GM23338 (cell line): ENCODE measurements around the gene CATSPERZ. TPM values are rescaled to one million over a fixed set of nuclear protein-coding genes. Genes with fewer than 3 reads are reported as not detected.
A peak's percentile ranks its signal among the peaks of the same experiment; 100 is the strongest.

Experiments
- ATAC-seq: fragments of 200-7000 bp; cut with Tn5 transposase; 3 replicates; pipeline ENCODE4 v1.9.1; 2020
- DNase-seq: peaks from one replicate; pipeline ENCODE4 v3.0.0-alpha.2; 2015; ENCODE audit warnings: low spot score
- H2AFZ ChIP-seq: fragments of 200-600 bp; sonication (generic); 2 replicates; pipeline ENCODE4 v1.8.0; 2016; ENCODE audit warnings: antibody characterized with exemption, mild to moderate bottlenecking, moderate library complexity
- H3F3A ChIP-seq: fragments of 200-600 bp; sonication (generic); replicated peaks from 2 replicates; pipeline ENCODE4 v1.8.0; 2017; ENCODE audit warnings: antibody characterized with exemption, mixed run types, low read depth
- H3K27ac ChIP-seq: fragments of 200-600 bp; sonication (generic); 2 replicates; pipeline ENCODE4 v1.6.1; 2016; ENCODE audit warnings: low read depth
- H3K27me3 ChIP-seq: fragments of 200-600 bp; sonication (generic); 2 replicates; pipeline ENCODE4 v1.8.0; 2016; ENCODE audit warnings: mild to moderate bottlenecking, mixed run types, moderate library complexity; ENCODE audit not compliant: insufficient read depth
- H3K36me3 ChIP-seq: fragments of 200-600 bp; sonication (generic); 2 replicates; pipeline ENCODE4 v1.8.0; 2016; ENCODE audit warnings: mild to moderate bottlenecking; ENCODE audit not compliant: insufficient read depth
- H3K4me1 ChIP-seq: fragments of 200-600 bp; sonication (generic); 2 replicates; pipeline ENCODE4 v1.8.0; 2016; ENCODE audit warnings: mild to moderate bottlenecking, moderate library complexity; ENCODE audit not compliant: insufficient read depth
- H3K4me2 ChIP-seq: fragments of 200-600 bp; sonication (generic); 2 replicates; pipeline ENCODE4 v1.7.1; 2017; ENCODE audit warnings: mixed run types
- H3K4me3 ChIP-seq: fragments of 200-600 bp; sonication (generic); 2 replicates; pipeline ENCODE4 v1.6.1; 2016; ENCODE audit warnings: mixed run types
- H3K79me2 ChIP-seq: fragments of 200-600 bp; sonication (generic); replicated peaks from 2 replicates; pipeline ENCODE4 v1.8.0; 2017; ENCODE audit warnings: mild to moderate bottlenecking; ENCODE audit not compliant: insufficient read depth
- H3K9me2 ChIP-seq: fragments of 200-600 bp; sonication (generic); 2 replicates; pipeline ENCODE4 v1.8.0; 2017; ENCODE audit not compliant: insufficient read depth
- H4K20me1 ChIP-seq: fragments of 200-600 bp; sonication (generic); replicated peaks from 2 replicates; pipeline ENCODE4 v1.8.0; 2017; ENCODE audit warnings: mild to moderate bottlenecking; ENCODE audit not compliant: insufficient read depth
- H3K27ac Mint-ChIP-seq: 2 replicates; pipeline ENCODE4 v1.8.0; 2020; ENCODE audit warnings: inconsistent platforms, mild to moderate bottlenecking, moderate library complexity, mixed read lengths
- H3K27me3 Mint-ChIP-seq: 3 replicates; pipeline ENCODE4 v1.8.0; 2022; ENCODE audit warnings: low read depth, mild to moderate bottlenecking, moderate library complexity, mixed read lengths, inconsistent platforms; ENCODE audit not compliant: insufficient read depth, poor library complexity
- H3K36me3 Mint-ChIP-seq: 3 replicates; pipeline ENCODE4 v1.8.0; 2021; ENCODE audit warnings: low read depth, mild to moderate bottlenecking, inconsistent platforms, moderate library complexity, mixed read lengths
- H3K4me1 Mint-ChIP-seq: 3 replicates; pipeline ENCODE4 v1.8.0; 2020; ENCODE audit warnings: mild to moderate bottlenecking, inconsistent platforms, mixed read lengths
- H3K4me3 Mint-ChIP-seq: 3 replicates; pipeline ENCODE4 v1.8.0; 2021; ENCODE audit warnings: moderate library complexity, mild to moderate bottlenecking, inconsistent platforms, mixed read lengths
- H3K9me3 Mint-ChIP-seq: 3 replicates; pipeline ENCODE4 v1.8.0; 2020; ENCODE audit warnings: moderate library complexity, mild to moderate bottlenecking, inconsistent platforms, mixed read lengths
- CREB1 ChIP-seq: fragments of 250-450 bp; sonication (Bioruptor Pico); IDR thresholded peaks from 2 replicates; pipeline ENCODE4 v1.5.0; 2020; ENCODE audit warnings: low read depth, mild to moderate bottlenecking, moderate library complexity
- EZH2 ChIP-seq: fragments of 200-600 bp; sonication (generic); IDR thresholded peaks from one replicate; pipeline ENCODE4 v1.8.0; 2017; ENCODE audit warnings: antibody characterized with exemption, mild to moderate bottlenecking, low read depth; ENCODE audit not compliant: unreplicated experiment
- EZH2phosphoT487 ChIP-seq: fragments of 200-600 bp; sonication (generic); IDR thresholded peaks from one replicate; pipeline ENCODE4 v1.8.1; 2018; ENCODE audit warnings: antibody characterized with exemption; ENCODE audit not compliant: unreplicated experiment
- JUNB ChIP-seq: IDR thresholded peaks from one replicate; pipeline ENCODE4 v1.6.1; 2016; ENCODE audit warnings: antibody characterized with exemption; ENCODE audit not compliant: unreplicated experiment
- NANOG ChIP-seq: IDR thresholded peaks from 2 replicates; pipeline ENCODE4 v1.6.1; 2016; ENCODE audit warnings: antibody characterized with exemption, borderline replicate concordance
- POLR2AphosphoS5 ChIP-seq: IDR thresholded peaks from 2 replicates; pipeline ENCODE4 v1.6.1; 2016; ENCODE audit warnings: antibody characterized with exemption, low read depth
- STAT1 ChIP-seq: IDR thresholded peaks from one replicate; pipeline ENCODE4 v1.6.1; 2016; ENCODE audit warnings: antibody characterized with exemption; ENCODE audit not compliant: unreplicated experiment
- ZNF114 ChIP-seq: fragments of 250-450 bp; sonication (Bioruptor Pico); IDR thresholded peaks from 2 replicates; pipeline ENCODE4 v1.5.0; 2020; ENCODE audit warnings: mild to moderate bottlenecking, moderate library complexity
- ZNF331 ChIP-seq: fragments of 250-450 bp; sonication (Bioruptor Pico); IDR thresholded peaks from 2 replicates; pipeline ENCODE4 v1.5.0; 2020; ENCODE audit warnings: low read depth, mild to moderate bottlenecking, moderate library complexity
- polyA plus RNA-seq: library from polyadenylated mRNA; unstranded; fragments of >200 nt; fragmentation: Nextera tagmentation; extraction: Ambion mirVana; gene quantifications from 2 replicates; pipeline ENCODE4 v1.2.1, GENCODE V29; 2016
- total RNA-seq: library from RNA; depleted of rRNA; stranded (reverse); fragments of >200 nt; shearing (Covaris generic); gene quantifications from 2 replicates; pipeline ENCODE4 v1.2.3, GENCODE V29; 2014
- TF ChIP-seq, protein P1 (sequence below), 2 experiments: fragments of 200-600 bp in 1 of 2; sonication (generic) in 1 of 2; conservative IDR thresholded peaks; 2 replicates each; pipeline versions ENCODE4 v1.5.1 to v1.6.1; 2016 to 2017; ENCODE audit warnings: antibody characterized with exemption in 2 of 2, low read depth in 2 of 2, mild to moderate bottlenecking in 2 of 2, moderate library complexity in 1 of 2
- TF ChIP-seq, protein P2 (sequence below): IDR thresholded peaks from one replicate; pipeline ENCODE4 v1.6.1; 2018; ENCODE audit warnings: antibody characterized with exemption; ENCODE audit not compliant: unreplicated experiment
- TF ChIP-seq, protein P3 (sequence below): IDR thresholded peaks from 2 replicates; pipeline ENCODE4 v1.6.1; 2016; ENCODE audit warnings: antibody characterized with exemption
- TF ChIP-seq, protein P4 (sequence below): fragments of 250-450 bp; sonication (Bioruptor Pico); IDR thresholded peaks from 2 replicates; pipeline ENCODE4 v1.5.0; 2020; ENCODE audit warnings: mild to moderate bottlenecking, moderate library complexity

Gene CATSPERZ
- total and polyA plus RNA-seq, 2 experiments from 2014 or later: 0.99 TPM; not detected in 1

DNA sequence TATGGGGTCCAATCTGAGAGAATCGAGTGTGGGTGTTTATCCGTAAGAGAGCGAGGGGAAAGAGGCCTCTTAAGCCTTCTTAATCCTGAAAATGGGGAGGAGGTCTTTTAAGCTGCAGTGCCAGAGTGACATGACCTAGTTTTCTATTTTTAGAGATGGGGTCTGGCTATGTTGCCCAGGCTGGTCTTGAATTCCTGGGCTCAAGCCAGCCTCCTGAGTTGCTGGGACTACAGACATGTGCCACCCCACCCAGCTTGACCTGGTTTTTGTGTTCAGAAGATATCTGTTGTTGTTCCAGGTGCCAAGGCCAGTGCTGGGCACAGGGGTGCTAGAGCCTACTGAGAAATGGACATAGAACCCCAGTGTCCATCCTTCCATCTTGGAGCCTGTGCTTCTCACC, 17.1 kb upstream of the CATSPERZ start:
- H3K4me2 ChIP-seq: no peak overlapping the region; the same call in 1 of the 2 replicates
- no peaks in the 10 kb centered on the region for H3K9me2 ChIP-seq
- Mint-ChIP-seq H3K4me3 (peak overlapping the region; percentile 23; the same call in 1 of the 3 replicates), H3K36me3 (peaks cover 10% of the 10 kb centered on the region; the same call in 2 of the 3 replicates), H3K27ac (no peak overlapping the region), H3K9me3 (no peaks in the 10 kb centered on the region), H3K4me1 (peaks cover 8% of the 10 kb centered on the region), H3K27me3 (peaks cover 19% of the 10 kb centered on the region)
- no peak overlapping the region for H3K4me3 ChIP-seq
- no peaks in the 10 kb centered on the region for H3K79me2 ChIP-seq
- H3K27ac ChIP-seq: no peak overlapping the region
- no peak for DNase-seq
- no peak for ATAC-seq
- TF ChIP-seq, protein P1, sequence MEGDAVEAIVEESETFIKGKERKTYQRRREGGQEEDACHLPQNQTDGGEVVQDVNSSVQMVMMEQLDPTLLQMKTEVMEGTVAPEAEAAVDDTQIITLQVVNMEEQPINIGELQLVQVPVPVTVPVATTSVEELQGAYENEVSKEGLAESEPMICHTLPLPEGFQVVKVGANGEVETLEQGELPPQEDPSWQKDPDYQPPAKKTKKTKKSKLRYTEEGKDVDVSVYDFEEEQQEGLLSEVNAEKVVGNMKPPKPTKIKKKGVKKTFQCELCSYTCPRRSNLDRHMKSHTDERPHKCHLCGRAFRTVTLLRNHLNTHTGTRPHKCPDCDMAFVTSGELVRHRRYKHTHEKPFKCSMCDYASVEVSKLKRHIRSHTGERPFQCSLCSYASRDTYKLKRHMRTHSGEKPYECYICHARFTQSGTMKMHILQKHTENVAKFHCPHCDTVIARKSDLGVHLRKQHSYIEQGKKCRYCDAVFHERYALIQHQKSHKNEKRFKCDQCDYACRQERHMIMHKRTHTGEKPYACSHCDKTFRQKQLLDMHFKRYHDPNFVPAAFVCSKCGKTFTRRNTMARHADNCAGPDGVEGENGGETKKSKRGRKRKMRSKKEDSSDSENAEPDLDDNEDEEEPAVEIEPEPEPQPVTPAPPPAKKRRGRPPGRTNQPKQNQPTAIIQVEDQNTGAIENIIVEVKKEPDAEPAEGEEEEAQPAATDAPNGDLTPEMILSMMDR (conservative IDR thresholded peaks at IDR 0.05; ENCODE audit: low read depth in 2 of 2): no peak
- TF ChIP-seq ZNF331 (CRISPR knock-in tag) (no peak), NANOG (no peak), POLR2AphosphoS5 (no peak), ZNF114 (CRISPR knock-in tag) (no peak), JUNB (no peak), CREB1 (CRISPR knock-in tag) (no peak), STAT1 (no peak), EZH2phosphoT487 (no peak), EZH2 (no peak)
- TF ChIP-seq, protein P2, sequence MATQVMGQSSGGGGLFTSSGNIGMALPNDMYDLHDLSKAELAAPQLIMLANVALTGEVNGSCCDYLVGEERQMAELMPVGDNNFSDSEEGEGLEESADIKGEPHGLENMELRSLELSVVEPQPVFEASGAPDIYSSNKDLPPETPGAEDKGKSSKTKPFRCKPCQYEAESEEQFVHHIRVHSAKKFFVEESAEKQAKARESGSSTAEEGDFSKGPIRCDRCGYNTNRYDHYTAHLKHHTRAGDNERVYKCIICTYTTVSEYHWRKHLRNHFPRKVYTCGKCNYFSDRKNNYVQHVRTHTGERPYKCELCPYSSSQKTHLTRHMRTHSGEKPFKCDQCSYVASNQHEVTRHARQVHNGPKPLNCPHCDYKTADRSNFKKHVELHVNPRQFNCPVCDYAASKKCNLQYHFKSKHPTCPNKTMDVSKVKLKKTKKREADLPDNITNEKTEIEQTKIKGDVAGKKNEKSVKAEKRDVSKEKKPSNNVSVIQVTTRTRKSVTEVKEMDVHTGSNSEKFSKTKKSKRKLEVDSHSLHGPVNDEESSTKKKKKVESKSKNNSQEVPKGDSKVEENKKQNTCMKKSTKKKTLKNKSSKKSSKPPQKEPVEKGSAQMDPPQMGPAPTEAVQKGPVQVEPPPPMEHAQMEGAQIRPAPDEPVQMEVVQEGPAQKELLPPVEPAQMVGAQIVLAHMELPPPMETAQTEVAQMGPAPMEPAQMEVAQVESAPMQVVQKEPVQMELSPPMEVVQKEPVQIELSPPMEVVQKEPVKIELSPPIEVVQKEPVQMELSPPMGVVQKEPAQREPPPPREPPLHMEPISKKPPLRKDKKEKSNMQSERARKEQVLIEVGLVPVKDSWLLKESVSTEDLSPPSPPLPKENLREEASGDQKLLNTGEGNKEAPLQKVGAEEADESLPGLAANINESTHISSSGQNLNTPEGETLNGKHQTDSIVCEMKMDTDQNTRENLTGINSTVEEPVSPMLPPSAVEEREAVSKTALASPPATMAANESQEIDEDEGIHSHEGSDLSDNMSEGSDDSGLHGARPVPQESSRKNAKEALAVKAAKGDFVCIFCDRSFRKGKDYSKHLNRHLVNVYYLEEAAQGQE: no peak
- TF ChIP-seq, protein P3, sequence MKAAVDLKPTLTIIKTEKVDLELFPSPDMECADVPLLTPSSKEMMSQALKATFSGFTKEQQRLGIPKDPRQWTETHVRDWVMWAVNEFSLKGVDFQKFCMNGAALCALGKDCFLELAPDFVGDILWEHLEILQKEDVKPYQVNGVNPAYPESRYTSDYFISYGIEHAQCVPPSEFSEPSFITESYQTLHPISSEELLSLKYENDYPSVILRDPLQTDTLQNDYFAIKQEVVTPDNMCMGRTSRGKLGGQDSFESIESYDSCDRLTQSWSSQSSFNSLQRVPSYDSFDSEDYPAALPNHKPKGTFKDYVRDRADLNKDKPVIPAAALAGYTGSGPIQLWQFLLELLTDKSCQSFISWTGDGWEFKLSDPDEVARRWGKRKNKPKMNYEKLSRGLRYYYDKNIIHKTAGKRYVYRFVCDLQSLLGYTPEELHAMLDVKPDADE: no peak
- TF ChIP-seq, protein P4, sequence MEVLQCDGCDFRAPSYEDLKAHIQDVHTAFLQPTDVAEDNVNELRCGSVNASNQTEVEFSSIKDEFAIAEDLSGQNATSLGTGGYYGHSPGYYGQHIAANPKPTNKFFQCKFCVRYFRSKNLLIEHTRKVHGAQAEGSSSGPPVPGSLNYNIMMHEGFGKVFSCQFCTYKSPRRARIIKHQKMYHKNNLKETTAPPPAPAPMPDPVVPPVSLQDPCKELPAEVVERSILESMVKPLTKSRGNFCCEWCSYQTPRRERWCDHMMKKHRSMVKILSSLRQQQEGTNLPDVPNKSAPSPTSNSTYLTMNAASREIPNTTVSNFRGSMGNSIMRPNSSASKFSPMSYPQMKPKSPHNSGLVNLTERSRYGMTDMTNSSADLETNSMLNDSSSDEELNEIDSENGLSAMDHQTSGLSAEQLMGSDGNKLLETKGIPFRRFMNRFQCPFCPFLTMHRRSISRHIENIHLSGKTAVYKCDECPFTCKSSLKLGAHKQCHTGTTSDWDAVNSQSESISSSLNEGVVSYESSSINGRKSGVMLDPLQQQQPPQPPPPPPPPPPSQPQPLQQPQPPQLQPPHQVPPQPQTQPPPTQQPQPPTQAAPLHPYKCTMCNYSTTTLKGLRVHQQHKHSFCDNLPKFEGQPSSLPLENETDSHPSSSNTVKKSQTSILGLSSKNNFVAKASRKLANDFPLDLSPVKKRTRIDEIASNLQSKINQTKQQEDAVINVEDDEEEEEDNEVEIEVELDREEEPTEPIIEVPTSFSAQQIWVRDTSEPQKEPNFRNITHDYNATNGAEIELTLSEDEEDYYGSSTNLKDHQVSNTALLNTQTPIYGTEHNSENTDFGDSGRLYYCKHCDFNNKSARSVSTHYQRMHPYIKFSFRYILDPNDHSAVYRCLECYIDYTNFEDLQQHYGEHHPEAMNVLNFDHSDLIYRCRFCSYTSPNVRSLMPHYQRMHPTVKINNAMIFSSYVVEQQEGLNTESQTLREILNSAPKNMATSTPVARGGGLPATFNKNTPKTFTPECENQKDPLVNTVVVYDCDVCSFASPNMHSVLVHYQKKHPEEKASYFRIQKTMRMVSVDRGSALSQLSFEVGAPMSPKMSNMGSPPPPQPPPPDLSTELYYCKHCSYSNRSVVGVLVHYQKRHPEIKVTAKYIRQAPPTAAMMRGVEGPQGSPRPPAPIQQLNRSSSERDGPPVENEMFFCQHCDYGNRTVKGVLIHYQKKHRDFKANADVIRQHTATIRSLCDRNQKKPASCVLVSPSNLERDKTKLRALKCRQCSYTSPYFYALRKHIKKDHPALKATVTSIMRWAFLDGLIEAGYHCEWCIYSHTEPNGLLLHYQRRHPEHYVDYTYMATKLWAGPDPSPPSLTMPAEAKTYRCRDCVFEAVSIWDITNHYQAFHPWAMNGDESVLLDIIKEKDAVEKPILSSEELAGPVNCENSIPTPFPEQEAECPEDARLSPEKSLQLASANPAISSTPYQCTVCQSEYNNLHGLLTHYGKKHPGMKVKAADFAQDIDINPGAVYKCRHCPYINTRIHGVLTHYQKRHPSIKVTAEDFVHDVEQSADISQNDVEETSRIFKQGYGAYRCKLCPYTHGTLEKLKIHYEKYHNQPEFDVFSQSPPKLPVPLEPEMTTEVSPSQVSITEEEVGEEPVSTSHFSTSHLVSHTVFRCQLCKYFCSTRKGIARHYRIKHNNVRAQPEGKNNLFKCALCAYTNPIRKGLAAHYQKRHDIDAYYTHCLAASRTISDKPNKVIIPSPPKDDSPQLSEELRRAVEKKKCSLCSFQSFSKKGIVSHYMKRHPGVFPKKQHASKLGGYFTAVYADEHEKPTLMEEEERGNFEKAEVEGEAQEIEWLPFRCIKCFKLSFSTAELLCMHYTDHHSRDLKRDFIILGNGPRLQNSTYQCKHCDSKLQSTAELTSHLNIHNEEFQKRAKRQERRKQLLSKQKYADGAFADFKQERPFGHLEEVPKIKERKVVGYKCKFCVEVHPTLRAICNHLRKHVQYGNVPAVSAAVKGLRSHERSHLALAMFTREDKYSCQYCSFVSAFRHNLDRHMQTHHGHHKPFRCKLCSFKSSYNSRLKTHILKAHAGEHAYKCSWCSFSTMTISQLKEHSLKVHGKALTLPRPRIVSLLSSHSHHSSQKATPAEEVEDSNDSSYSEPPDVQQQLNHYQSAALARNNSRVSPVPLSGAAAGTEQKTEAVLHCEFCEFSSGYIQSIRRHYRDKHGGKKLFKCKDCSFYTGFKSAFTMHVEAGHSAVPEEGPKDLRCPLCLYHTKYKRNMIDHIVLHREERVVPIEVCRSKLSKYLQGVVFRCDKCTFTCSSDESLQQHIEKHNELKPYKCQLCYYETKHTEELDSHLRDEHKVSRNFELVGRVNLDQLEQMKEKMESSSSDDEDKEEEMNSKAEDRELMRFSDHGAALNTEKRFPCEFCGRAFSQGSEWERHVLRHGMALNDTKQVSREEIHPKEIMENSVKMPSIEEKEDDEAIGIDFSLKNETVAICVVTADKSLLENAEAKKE: no peak
- H2AFZ ChIP-seq: no peak overlapping the region
- peaks cover 13% of the 10 kb centered on the region for H3K27me3 ChIP-seq
- H3F3A ChIP-seq: peaks cover 6% of the 10 kb centered on the region; the same call in 1 of the 2 replicates
- H4K20me1 ChIP-seq: no peaks in the 10 kb centered on the region; the same call in 1 of the 2 replicates
- H3K36me3 ChIP-seq: no peaks in the 10 kb centered on the region
- peaks cover 8% of the 10 kb centered on the region for H3K4me1 ChIP-seq
